Mammary epithelial cell (primary cell): ENCODE measurements around the gene SPN.
"Not testable (repeated sequence)": the region's sequence is repeated elsewhere in the genome, so short reads cannot be mapped to it uniquely, and the experiment has no call there.

Experiments used
- EZH2 ChIP-seq: IDR thresholded peaks from 2 replicates; pipeline ENCODE4 v1.6.1; 2012; ENCODE audit warnings: low read length, inconsistent platforms, borderline replicate concordance
- TF ChIP-seq, protein P1 (sequence below), 2 donors: IDR thresholded peaks in 1 of 2; conservative IDR thresholded peaks in 1 of 2; 2 replicates each; pipeline ENCODE4 v1.5.1; 2011 to 2012; ENCODE audit warnings: inconsistent platforms in 2 of 2, low read length in 2 of 2, mild to moderate bottlenecking in 2 of 2, control low read depth in 1 of 2, low read depth in 1 of 2; ENCODE audit not compliant: insufficient read depth in 1 of 2; ENCODE audit errors: extremely low read depth in 1 of 2

DNA sequence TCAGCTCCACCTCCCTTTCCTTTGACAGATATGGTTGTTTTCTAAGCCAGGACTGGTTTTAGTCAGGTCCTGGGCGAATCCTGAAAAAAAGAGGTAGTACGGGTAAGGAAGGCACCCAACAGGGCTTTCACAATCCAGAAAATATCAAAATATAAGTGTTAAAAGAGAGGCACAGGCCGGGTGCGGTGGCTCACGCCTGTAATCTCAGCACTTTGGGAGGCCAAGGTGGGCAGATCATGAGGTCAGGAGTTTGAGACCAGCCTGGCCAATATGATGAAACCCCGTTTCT lies 4.2 kb downstream of the SPN start:
- TF ChIP-seq, protein P1, sequence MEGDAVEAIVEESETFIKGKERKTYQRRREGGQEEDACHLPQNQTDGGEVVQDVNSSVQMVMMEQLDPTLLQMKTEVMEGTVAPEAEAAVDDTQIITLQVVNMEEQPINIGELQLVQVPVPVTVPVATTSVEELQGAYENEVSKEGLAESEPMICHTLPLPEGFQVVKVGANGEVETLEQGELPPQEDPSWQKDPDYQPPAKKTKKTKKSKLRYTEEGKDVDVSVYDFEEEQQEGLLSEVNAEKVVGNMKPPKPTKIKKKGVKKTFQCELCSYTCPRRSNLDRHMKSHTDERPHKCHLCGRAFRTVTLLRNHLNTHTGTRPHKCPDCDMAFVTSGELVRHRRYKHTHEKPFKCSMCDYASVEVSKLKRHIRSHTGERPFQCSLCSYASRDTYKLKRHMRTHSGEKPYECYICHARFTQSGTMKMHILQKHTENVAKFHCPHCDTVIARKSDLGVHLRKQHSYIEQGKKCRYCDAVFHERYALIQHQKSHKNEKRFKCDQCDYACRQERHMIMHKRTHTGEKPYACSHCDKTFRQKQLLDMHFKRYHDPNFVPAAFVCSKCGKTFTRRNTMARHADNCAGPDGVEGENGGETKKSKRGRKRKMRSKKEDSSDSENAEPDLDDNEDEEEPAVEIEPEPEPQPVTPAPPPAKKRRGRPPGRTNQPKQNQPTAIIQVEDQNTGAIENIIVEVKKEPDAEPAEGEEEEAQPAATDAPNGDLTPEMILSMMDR (conservative IDR thresholded peaks at IDR 0.05 in 1 of 2, IDR thresholded peaks at IDR 0.05 in 1 of 2; ENCODE audit: extremely low read depth in 1 of 2, insufficient read depth in 1 of 2, low read depth in 1 of 2, low read length in 2 of 2) = not testable (repeated sequence)
- not testable (repeated sequence) for TF ChIP-seq EZH2
